HepG2 (cell line): ENCODE results near the gene NT5C3B. TPM values are rescaled to one million over a fixed set of nuclear protein-coding genes. Genes with fewer than 3 reads are reported as not detected.
A peak's percentile ranks its signal among the peaks of the same experiment; 100 is the strongest.

Experiments used
- ARNT ChIP-seq: fragments of 450-650 bp; IDR thresholded peaks from 2 replicates; pipeline ENCODE4 v1.6.1; 2017
- ATRX ChIP-seq: sonication (generic); formaldehyde crosslinking; IDR thresholded peaks from 2 replicates; pipeline ENCODE4 v1.4.0; 2020; ENCODE audit warnings: missing genetic modification reagents, borderline replicate concordance
- CBFB ChIP-seq: sonication (generic); formaldehyde crosslinking; IDR thresholded peaks from 2 replicates; pipeline ENCODE4 v1.4.0; 2020; ENCODE audit warnings: missing genetic modification reagents
- CBX2 ChIP-seq, 2 experiments: fragments of 200-600 bp in 1 of 2; sonication (generic); formaldehyde crosslinking in 1 of 2; IDR thresholded peaks; 2 replicates each; pipeline versions ENCODE4 v1.7.0 to v1.8.1; 2018 to 2022; ENCODE audit warnings: low read depth in 2 of 2, low read length in 1 of 2, mild to moderate bottlenecking in 1 of 2, missing genetic modification reagents in 1 of 2
- HNRNPL ChIP-seq: fragments of 200-400 bp; formaldehyde crosslinking; IDR thresholded peaks from 2 replicates; pipeline ENCODE4 v1.6.1; 2017; ENCODE audit warnings: mild to moderate bottlenecking, low read depth, low read length
- KLF15 ChIP-seq: sonication (generic); formaldehyde crosslinking; IDR thresholded peaks from 2 replicates; pipeline ENCODE4 v1.8.1; 2023; ENCODE audit warnings: borderline replicate concordance, mild to moderate bottlenecking, inconsistent platforms, missing genetic modification reagents, mixed read lengths
- MTF1 ChIP-seq: sonication (generic); formaldehyde crosslinking; IDR thresholded peaks from 2 replicates; pipeline ENCODE4 v1.5.0; 2020; ENCODE audit warnings: missing genetic modification reagents
- RBM22 ChIP-seq: fragments of 200-400 bp; formaldehyde crosslinking; optimal IDR thresholded peaks from 2 replicates; pipeline ENCODE3; 2017; ENCODE audit warnings: mild to moderate bottlenecking, low read length, moderate library complexity
- TP53 ChIP-seq: sonication (generic); formaldehyde crosslinking; conservative IDR thresholded peaks from 2 replicates; pipeline ENCODE4 v1.4.0; 2020; ENCODE audit warnings: missing genetic modification reagents
- XBP1 ChIP-seq: sonication (generic); formaldehyde crosslinking; IDR thresholded peaks from 2 replicates; pipeline ENCODE4 v1.5.0; 2020; ENCODE audit warnings: missing genetic modification reagents
- ZBTB10 ChIP-seq: sonication (generic); formaldehyde crosslinking; IDR thresholded peaks from 2 replicates; pipeline ENCODE4 v1.4.0; 2020; ENCODE audit warnings: missing genetic modification reagents, borderline replicate concordance
- ZKSCAN1 ChIP-seq: fragments of 150-350 bp; IDR thresholded peaks from 2 replicates; pipeline ENCODE4 v1.6.1; 2014; ENCODE audit warnings: low read length
- ZNF253 ChIP-seq: sonication (generic); formaldehyde crosslinking; IDR thresholded peaks from 2 replicates; pipeline ENCODE4 v1.8.0; 2022; ENCODE audit warnings: mild to moderate bottlenecking, missing genetic modification reagents, borderline replicate concordance
- ZNF558 ChIP-seq: sonication (generic); formaldehyde crosslinking; IDR thresholded peaks from 2 replicates; pipeline ENCODE4 v1.9.0; 2022; ENCODE audit warnings: mild to moderate bottlenecking, missing genetic modification reagents, borderline replicate concordance
- ZNF597 ChIP-seq: sonication (generic); formaldehyde crosslinking; IDR thresholded peaks from 2 replicates; pipeline ENCODE4 v1.5.0; 2020; ENCODE audit warnings: missing genetic modification reagents
- ZNF709 ChIP-seq: sonication (generic); formaldehyde crosslinking; IDR thresholded peaks from 2 replicates; pipeline ENCODE4 v1.5.0; 2020; ENCODE audit warnings: mild to moderate bottlenecking, missing genetic modification reagents
- ZNF841 ChIP-seq: sonication (generic); formaldehyde crosslinking; IDR thresholded peaks from 2 replicates; pipeline ENCODE4 v1.8.1; 2023; ENCODE audit warnings: missing genetic modification reagents, borderline replicate concordance
- polyA plus RNA-seq, 8 experiments: library from polyadenylated mRNA; depleted of rRNA in 3 of 8; stranded (reverse) in 7 of 8; unstranded in 1 of 8; fragments of >200 nt; fragmentation: Illumina TruSeq in 4 of 8; extraction: Trizol in 4 of 8; gene quantifications; 2 replicates each; pipeline versions ENCODE4 v1.2.1 to v1.2.3, GENCODE V29; 2011 to 2016; ENCODE audit warnings: low read depth in 4 of 8, missing spikeins in 1 of 8, mixed read lengths in 1 of 8; ENCODE audit not compliant: insufficient read depth in 1 of 8
- total RNA-seq, 5 experiments: library from RNA; depleted of rRNA; stranded (reverse); fragments of >200 nt; fragmentation: Illumina TruSeq; extraction: Trizol; gene quantifications; 2 replicates each; pipeline ENCODE4 v1.2.3, GENCODE V29; 2016; ENCODE audit warnings: low read depth in 1 of 5
- TF ChIP-seq, protein P1 (sequence below): IDR thresholded peaks from 2 replicates; pipeline ENCODE4 v1.6.1; 2016; ENCODE audit warnings: missing genetic modification reagents, missing compliant biosample characterization
- TF ChIP-seq, protein P2 (sequence below), 2 experiments: sonication (generic) in 1 of 2; formaldehyde crosslinking in 1 of 2; IDR thresholded peaks; 2 replicates each; pipeline versions ENCODE4 v1.4.0 to v1.6.1; 2018 to 2020; ENCODE audit warnings: missing genetic modification reagents in 2 of 2, borderline replicate concordance in 1 of 2, low read depth in 1 of 2, mild to moderate bottlenecking in 1 of 2, missing biosample characterization in 1 of 2
- TF ChIP-seq, protein P3 (sequence below): sonication (generic); formaldehyde crosslinking; IDR thresholded peaks from 2 replicates; pipeline ENCODE4 v1.9.0; 2022; ENCODE audit warnings: missing genetic modification reagents, mild to moderate bottlenecking, borderline replicate concordance

The NT5C3B gene
- total and polyA plus RNA-seq, 2 of the 13 experiments (the other 11 are each of a cell fraction or from before 2014, with no cell fraction given) = 104 to 126 TPM

- no peak for TF ChIP-seq ZNF597 (CRISPR knock-in tag)
- no peak; the same call in none of the 2 replicates for TF ChIP-seq TP53 (CRISPR knock-in tag)
- TF ChIP-seq KLF15 (CRISPR knock-in tag) = peak; percentile 89; the same call in 1 of the 2 replicates
- TF ChIP-seq, protein P1, sequence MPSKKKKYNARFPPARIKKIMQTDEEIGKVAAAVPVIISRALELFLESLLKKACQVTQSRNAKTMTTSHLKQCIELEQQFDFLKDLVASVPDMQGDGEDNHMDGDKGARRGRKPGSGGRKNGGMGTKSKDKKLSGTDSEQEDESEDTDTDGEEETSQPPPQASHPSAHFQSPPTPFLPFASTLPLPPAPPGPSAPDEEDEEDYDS (CRISPR knock-in tag) = no peak; the same call in 1 of the 2 replicates
- peak; percentile 37; the same call in 1 of the 2 replicates for TF ChIP-seq CBFB (CRISPR knock-in tag)
- TF ChIP-seq ZBTB10 (CRISPR knock-in tag) = peak; percentile 57; the same call in 1 of the 2 replicates
- no peak for TF ChIP-seq HNRNPL
- no peak for TF ChIP-seq XBP1
- no peak for TF ChIP-seq CBX2 (IDR thresholded peaks at IDR 0.05; ENCODE audit: low read depth, low read length)
- 0 out of 2 replicates have a peak, but pooled peaks have one; percentile 26 for TF ChIP-seq CBX2 (CRISPR knock-in tag; IDR thresholded peaks at IDR 0.05; ENCODE audit: low read depth)
- no peak for TF ChIP-seq ARNT
- no peak for TF ChIP-seq ZKSCAN1
- no peak; the same call in 1 of the 2 replicates for TF ChIP-seq ZNF841 (CRISPR knock-in tag)
- TF ChIP-seq, protein P2, sequence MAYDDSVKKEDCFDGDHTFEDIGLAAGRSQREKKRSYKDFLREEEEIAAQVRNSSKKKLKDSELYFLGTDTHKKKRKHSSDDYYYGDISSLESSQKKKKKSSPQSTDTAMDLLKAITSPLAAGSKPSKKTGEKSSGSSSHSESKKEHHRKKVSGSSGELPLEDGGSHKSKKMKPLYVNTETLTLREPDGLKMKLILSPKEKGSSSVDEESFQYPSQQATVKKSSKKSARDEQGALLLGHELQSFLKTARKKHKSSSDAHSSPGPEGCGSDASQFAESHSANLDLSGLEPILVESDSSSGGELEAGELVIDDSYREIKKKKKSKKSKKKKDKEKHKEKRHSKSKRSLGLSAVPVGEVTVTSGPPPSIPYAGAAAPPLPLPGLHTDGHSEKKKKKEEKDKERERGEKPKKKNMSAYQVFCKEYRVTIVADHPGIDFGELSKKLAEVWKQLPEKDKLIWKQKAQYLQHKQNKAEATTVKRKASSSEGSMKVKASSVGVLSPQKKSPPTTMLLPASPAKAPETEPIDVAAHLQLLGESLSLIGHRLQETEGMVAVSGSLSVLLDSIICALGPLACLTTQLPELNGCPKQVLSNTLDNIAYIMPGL (CRISPR knock-in tag; IDR thresholded peaks at IDR 0.05; ENCODE audit: borderline replicate concordance in 1 of 2, low read depth in 1 of 2) = peak; percentile 96 to 97
- TF ChIP-seq MTF1 (CRISPR knock-in tag) = peak; percentile 80; the same call in 1 of the 2 replicates
- no peak for TF ChIP-seq ATRX
- TF ChIP-seq, protein P3, sequence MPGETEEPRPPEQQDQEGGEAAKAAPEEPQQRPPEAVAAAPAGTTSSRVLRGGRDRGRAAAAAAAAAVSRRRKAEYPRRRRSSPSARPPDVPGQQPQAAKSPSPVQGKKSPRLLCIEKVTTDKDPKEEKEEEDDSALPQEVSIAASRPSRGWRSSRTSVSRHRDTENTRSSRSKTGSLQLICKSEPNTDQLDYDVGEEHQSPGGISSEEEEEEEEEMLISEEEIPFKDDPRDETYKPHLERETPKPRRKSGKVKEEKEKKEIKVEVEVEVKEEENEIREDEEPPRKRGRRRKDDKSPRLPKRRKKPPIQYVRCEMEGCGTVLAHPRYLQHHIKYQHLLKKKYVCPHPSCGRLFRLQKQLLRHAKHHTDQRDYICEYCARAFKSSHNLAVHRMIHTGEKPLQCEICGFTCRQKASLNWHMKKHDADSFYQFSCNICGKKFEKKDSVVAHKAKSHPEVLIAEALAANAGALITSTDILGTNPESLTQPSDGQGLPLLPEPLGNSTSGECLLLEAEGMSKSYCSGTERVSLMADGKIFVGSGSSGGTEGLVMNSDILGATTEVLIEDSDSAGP = no peak; the same call in 1 of the 2 replicates
- peak; percentile 95 for TF ChIP-seq ZNF709 (CRISPR knock-in tag)
- TF ChIP-seq ZNF253 (CRISPR knock-in tag) = no peak
- TF ChIP-seq RBM22 = no peak
- TF ChIP-seq ZNF558 = peak; percentile 89; the same call in 1 of the 2 replicates
Measured at GRCh38 chr17:41811549-41812380, 24.3 kb downstream of the NT5C3B start, which contains the start of gene P3H4 (continued).
